Left ventricle myocardium inferior (tissue), 1 donor: Measurements from ENCODE around the gene COQ8A. TPM values are rescaled to one million over a fixed set of nuclear protein-coding genes. Genes with fewer than 3 reads are reported as not detected.

Source experiments
- DNase-seq: peaks from one replicate; pipeline ENCODE4 v3.0.0-alpha.2; 2020
- H3K27ac ChIP-seq: fragments of 200-600 bp; replicated peaks from 2 replicates; pipeline ENCODE4 v1.8.0; 2021
- H3K27me3 ChIP-seq: fragments of 200-600 bp; 2 replicates; pipeline ENCODE4 v1.8.0; 2021; ENCODE audit warnings: low read depth
- H3K36me3 ChIP-seq: fragments of 200-600 bp; 2 replicates; pipeline ENCODE4 v1.8.0; 2021
- H3K4me1 ChIP-seq: fragments of 200-600 bp; 2 replicates; pipeline ENCODE4 v1.8.0; 2021
- H3K4me3 ChIP-seq: fragments of 200-600 bp; 2 replicates; pipeline ENCODE4 v1.8.0; 2021; ENCODE audit warnings: mild to moderate bottlenecking, moderate library complexity
- H3K9me3 ChIP-seq: fragments of 200-600 bp; replicated peaks from 2 replicates; pipeline ENCODE4 v1.8.0; 2021
- CTCF ChIP-seq: fragments of 200-600 bp; IDR thresholded peaks from 2 replicates; pipeline ENCODE4 v1.8.0; 2021; ENCODE audit warnings: antibody characterized with exemption, mild to moderate bottlenecking, borderline replicate concordance
- intact Hi-C: fragments of 100-400 bp; cut with micrococcal nuclease; formaldehyde crosslinking; loops from one replicate; pipeline ENCODE4 v1.11.0; 2022
- total RNA-seq: library from RNA; stranded (reverse); fragmentation: NEBNext Ultra II Directional; extraction: Animal tissue kit (Norgen Biotek cat#: 25700); gene quantifications from one replicate; pipeline ENCODE4 v1.2.1, GENCODE V29; 2021
- donor health status: DM: no; HTN: yes; CAD: no; lungs with severe emphysema.

The COQ8A gene
- total RNA-seq, 1 donor from 2014 or later = 357 TPM

- Histone ChIP-seq H3K36me3 (peaks cover 84% of the 10 kb centered on the region), H3K27ac (no peak overlapping the region), H3K4me1 (peaks cover 16% of the 10 kb centered on the region), H3K9me3 (no peaks in the 10 kb centered on the region), H3K4me3 (no peak overlapping the region), H3K27me3 (no peaks in the 10 kb centered on the region)
- intact Hi-C loops = no loop called here
- no peak for TF ChIP-seq CTCF
- DNase-seq = no peak
Observed at GRCh38 chr1:226893936-226894335, 46.2 kb upstream of the COQ8A start.

DNA sequence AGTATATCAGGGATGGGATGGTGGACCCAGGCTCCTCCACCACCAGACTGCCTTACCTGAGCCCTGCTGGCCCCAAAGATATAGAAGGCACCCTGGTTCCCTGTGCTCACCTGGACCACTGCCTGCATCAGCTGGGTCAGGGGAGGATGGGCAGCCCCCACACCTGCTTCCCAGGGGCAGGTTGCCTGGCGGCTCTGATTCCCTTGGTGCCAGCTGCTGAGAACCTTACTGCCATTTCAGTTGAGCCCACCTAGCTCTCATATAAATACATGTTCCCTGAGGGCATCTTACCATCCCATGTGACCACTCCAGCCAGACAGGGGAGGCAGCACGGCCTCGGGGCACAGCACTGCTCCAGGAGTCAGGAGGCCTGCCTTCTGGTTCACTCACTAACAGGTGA, 45.3 kb upstream of the COQ8A start:
- no peak for TF ChIP-seq CTCF
- H3K4me3 ChIP-seq = no peak overlapping the region
- peaks cover 16% of the 10 kb centered on the region for H3K4me1 ChIP-seq
- H3K27ac ChIP-seq = no peak overlapping the region
- intact Hi-C loops = no loop called here
- H3K36me3 ChIP-seq = peaks cover 84% of the 10 kb centered on the region
- H3K9me3 ChIP-seq = no peaks in the 10 kb centered on the region
- H3K27me3 ChIP-seq = no peaks in the 10 kb centered on the region
- no peak for DNase-seq

DNA sequence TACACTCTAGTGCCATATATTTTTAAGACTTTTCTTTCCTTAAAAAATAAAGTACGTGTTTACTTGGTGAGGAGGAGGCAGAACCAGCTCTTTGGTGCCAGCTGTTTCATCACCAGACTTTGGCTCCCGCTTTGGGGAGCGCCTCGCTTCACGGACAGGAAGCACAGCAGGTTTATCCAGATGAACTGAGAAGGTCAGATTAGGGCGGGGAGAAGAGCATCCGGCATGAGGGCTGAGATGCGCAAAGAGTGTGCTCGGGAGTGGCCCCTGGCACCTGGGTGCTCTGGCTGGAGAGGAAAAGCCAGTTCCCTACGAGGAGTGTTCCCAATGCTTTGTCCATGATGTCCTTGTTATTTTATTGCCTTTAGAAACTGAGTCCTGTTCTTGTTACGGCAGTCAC, 44.5 kb upstream of the COQ8A start:
- Histone ChIP-seq H3K36me3 (peaks cover 84% of the 10 kb centered on the region), H3K4me3 (no peak overlapping the region), H3K9me3 (no peaks in the 10 kb centered on the region), H3K27me3 (no peaks in the 10 kb centered on the region), H3K4me1 (peaks cover 16% of the 10 kb centered on the region), H3K27ac (no peak overlapping the region)
- TF ChIP-seq CTCF = no peak
- intact Hi-C loops = no loop called here
- no peak for DNase-seq

GRCh38 chr1:226898246-226898645, 41.8 kb upstream of the COQ8A start:
- TF ChIP-seq CTCF = no peak
- Histone ChIP-seq H3K4me1 (no peaks in the 10 kb centered on the region), H3K9me3 (no peaks in the 10 kb centered on the region), H3K4me3 (no peak overlapping the region), H3K27me3 (no peaks in the 10 kb centered on the region), H3K36me3 (peaks cover 67% of the 10 kb centered on the region), H3K27ac (no peak overlapping the region)
- intact Hi-C loops = no loop called here
- DNase-seq = no peak

DNA sequence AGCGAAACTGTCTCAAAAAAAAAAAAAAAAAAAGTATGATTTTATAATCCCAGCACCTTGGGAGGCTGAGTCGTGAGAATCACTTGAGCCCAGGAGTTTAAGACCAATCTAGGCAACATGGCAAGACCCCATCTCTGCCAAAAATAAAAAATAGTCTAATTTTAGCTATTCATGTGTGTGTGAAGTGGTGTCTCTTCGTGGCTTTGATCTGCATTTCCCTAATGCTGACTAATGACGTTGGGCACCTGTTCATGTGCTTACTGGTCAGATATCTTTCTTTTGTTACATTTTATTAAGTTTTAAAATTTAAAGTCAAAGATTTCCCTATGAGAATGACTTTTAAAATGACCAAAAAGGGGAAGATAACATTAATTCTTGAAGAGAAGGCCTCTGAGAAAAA, 38.7 kb upstream of the COQ8A start:
- Histone ChIP-seq H3K27ac (no peak overlapping the region), H3K9me3 (no peaks in the 10 kb centered on the region), H3K4me1 (peaks cover 13% of the 10 kb centered on the region), H3K36me3 (peaks cover 36% of the 10 kb centered on the region), H3K4me3 (no peak overlapping the region), H3K27me3 (no peaks in the 10 kb centered on the region)
- no peak for TF ChIP-seq CTCF
- DNase-seq = no peak
- intact Hi-C loops = no loop called here

DNA sequence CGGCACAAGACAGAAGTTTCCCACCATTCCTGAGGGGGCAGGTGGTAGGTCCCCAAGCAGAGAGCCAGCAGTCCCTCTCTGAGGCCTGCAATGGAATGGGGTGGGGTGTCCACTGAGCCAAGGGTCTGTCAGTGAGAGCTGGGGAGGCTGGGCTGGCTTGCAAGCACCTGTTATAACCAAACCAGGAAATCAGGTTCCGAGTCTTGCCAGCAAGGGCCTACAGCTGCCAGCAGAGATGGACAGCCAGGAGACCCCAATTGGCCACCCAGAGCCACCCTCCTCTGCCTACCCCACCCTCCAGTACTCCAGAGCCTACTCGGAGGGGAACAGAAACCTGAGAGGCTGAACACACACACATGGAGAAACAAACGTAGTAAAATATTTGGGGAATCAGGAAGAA, 37.5 kb upstream of the COQ8A start:
- TF ChIP-seq CTCF = no peak
- H3K27me3 ChIP-seq = no peaks in the 10 kb centered on the region
- peaks cover 34% of the 10 kb centered on the region for H3K36me3 ChIP-seq
- peaks cover 13% of the 10 kb centered on the region for H3K4me1 ChIP-seq
- intact Hi-C loops = no loop called here
- H3K27ac ChIP-seq = no peak overlapping the region
- no peak overlapping the region for H3K4me3 ChIP-seq
- H3K9me3 ChIP-seq = no peaks in the 10 kb centered on the region
- no peak for DNase-seq
